Measurements from ENCODE around the gene DNAH14.

The DNAH14 gene

DNA sequence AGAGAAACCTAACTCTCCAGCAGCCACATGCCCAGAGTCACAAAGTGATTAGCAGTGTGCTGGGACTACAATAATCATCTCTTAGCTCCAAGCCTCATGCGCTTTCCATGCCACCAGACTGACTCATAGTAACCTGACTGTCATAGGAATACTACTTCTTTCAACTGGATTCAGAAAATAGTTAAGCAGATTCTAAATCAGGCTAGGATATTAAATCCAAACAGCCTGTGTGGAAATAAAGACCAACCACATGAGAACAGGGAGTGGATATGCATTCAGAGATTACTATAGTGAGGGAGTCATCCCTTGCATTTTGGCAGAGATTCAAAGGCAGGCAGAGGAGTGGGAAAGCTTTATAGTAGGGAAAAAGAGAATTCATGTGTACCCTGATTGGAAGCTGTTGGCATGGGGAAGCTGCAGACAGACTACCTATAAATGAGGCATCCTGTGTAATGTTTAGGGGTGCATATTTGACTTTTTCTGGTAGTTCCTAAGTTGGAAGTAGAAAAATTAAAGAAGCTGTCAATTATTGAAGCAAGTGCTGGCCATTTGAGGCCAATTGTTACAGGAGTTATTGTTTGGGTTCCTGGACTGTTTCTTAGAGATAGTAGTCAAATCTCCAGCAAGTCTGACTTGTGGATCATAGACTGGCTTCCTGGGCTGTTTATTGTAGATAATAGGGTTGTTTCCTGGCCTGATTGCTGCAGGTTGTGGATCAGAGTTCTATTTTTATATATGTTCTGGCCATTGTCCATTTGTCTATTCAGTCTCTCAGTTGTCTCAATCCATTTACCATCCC, 31.7 kb upstream of the DNAH14 start:
- Histone ChIP-seq H4K20me1 (no peaks in the 10 kb centered on the region), H3K36me3 (no peaks in the 10 kb centered on the region), H3K27me3 (no peaks in the 10 kb centered on the region), H3K27ac (no peak overlapping the region), H3K4me1 (no peaks in the 10 kb centered on the region), H3K9ac (no peak overlapping the region), H3K9me3 (peaks cover 7% of the 10 kb centered on the region; the same call in 1 of the 2 replicates), H3K4me2 (no peak overlapping the region), H3K4me3 (no peak overlapping the region)
- no peak for TF ChIP-seq Cebpa-rat (IDR thresholded peaks at IDR 0.05)

DNA sequence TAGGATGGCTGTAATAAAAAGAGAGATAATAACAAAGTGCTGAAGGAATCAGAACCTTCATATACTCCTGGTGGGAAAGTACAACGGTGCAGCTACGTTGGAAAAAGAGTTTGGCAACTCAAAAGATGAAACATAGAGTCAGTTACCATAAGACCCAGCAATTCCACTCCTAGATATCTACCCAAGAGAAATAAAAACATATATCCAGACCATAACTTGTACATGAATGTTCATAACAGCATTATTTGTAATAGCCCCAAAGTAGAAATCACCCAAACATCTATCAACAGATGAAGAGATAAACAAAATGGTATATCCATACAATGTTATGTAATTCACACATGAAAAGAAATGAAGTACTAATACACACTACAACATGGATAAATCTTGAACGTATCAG, 30.5 kb upstream of the DNAH14 start:
- Histone ChIP-seq H3K27me3 (no peaks in the 10 kb centered on the region), H3K9me3 (peaks cover 9% of the 10 kb centered on the region; the same call in 1 of the 2 replicates), H3K9ac (no peak overlapping the region), H4K20me1 (no peaks in the 10 kb centered on the region), H3K4me2 (no peak overlapping the region), H3K27ac (no peak overlapping the region), H3K4me1 (no peaks in the 10 kb centered on the region), H3K36me3 (no peaks in the 10 kb centered on the region), H3K4me3 (no peak overlapping the region)
- TF ChIP-seq Cebpa-rat (IDR thresholded peaks at IDR 0.05): no peak

DNA sequence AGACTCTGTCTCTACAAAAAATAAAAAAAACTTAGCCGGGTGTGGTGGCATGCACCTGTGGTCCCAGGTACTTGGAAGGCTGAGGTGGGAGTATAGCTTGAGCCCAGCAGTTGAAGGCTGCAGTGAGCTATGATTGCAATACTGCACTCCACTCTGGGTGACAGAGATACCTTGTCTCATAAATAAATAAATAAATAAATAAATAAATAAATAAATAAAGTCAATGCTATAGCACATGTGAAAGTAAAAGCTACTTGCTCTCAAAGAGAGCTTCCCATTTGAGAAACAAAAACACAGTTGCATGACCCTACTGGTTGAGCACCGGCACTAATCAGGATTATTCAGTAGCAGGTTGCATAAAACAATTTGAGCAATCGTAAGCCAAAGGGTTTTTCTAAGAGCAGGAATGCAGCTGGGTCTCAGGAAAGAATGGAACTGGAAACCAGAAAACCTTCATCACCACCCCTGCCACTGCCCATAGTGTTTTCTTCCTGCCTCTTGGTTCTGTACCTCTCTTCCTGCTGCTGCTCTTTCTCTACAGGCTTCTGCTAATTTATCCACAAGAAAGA, 29.3 kb upstream of the DNAH14 start:
- no peaks in the 10 kb centered on the region for H3K36me3 ChIP-seq
- no peak overlapping the region for H3K4me3 ChIP-seq
- no peaks in the 10 kb centered on the region for H3K27me3 ChIP-seq
- H3K4me1 ChIP-seq: no peaks in the 10 kb centered on the region
- TF ChIP-seq Cebpa-rat (IDR thresholded peaks at IDR 0.05): no peak
- H3K9ac ChIP-seq: no peak overlapping the region
- H3K9me3 ChIP-seq: peaks cover 13% of the 10 kb centered on the region; the same call in 1 of the 2 replicates
- H3K4me2 ChIP-seq: no peak overlapping the region
- no peaks in the 10 kb centered on the region for H4K20me1 ChIP-seq
- no peak overlapping the region for H3K27ac ChIP-seq

DNA sequence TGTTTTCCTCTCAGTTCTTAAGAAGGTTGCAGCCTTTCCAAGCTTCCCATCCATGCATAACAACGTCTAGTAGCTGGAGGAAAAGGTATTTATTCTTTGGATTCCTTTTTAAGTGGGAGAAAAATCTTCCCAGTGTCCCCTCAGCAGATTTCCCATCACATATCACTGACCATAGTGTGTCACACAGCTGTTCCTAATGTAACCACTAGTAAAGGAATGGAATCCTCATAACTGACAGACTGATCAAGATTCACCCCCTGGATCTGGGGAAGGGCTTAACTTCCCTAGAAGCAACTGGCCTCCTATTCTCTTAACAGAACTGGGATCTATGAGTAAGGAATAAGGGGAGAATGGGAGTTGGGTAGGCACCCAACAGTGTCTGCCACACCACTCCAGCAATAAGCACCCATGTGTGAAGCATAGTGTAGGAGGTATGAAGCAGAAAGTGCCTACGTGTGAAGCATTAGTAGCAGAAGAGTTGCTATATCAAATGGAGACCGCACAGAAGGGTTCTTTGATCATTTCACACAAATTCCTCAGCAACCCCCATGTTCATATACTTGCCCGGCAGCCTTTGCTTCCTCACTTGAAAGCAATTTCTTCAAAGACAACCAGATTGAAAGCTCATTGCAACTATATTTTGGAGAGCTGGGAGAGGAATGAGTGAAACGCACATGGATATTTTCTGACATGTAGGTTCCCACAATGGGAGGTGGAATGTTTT, 28.2 kb upstream of the DNAH14 start:
- peaks cover 13% of the 10 kb centered on the region; the same call in 1 of the 2 replicates for H3K9me3 ChIP-seq
- H3K4me2 ChIP-seq: no peak overlapping the region
- TF ChIP-seq Cebpa-rat (IDR thresholded peaks at IDR 0.05): no peak
- no peak overlapping the region for H3K4me3 ChIP-seq
- no peaks in the 10 kb centered on the region for H3K4me1 ChIP-seq
- H3K9ac ChIP-seq: no peak overlapping the region
- no peak overlapping the region for H3K27ac ChIP-seq
- H3K27me3 ChIP-seq: no peaks in the 10 kb centered on the region
- H4K20me1 ChIP-seq: no peaks in the 10 kb centered on the region
- H3K36me3 ChIP-seq: no peaks in the 10 kb centered on the region

DNA sequence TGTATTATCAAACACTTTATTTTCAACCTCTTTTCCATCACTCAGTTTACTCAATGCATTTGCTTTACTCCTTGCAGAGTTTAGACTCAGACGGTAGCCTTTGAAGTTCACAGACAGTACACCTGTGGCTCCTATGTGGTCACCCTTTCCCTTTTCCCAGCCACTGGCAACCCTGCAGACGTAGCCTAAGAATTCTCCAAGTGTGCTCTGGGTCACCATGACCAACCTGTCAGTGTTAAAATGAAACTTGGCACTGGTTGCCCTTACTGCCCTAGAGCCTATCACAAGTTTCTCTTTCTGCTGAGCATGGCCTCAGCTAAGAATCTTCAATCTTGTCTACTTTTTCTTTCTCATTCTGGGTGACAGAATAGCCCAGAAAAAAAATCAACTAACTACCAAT, 25.5 kb upstream of the DNAH14 start:
- Histone ChIP-seq H3K4me1 (no peaks in the 10 kb centered on the region), H3K9me3 (peaks cover 6% of the 10 kb centered on the region; the same call in 1 of the 2 replicates), H3K4me2 (no peak overlapping the region), H3K27ac (no peak overlapping the region), H3K9ac (no peak overlapping the region), H3K27me3 (no peaks in the 10 kb centered on the region), H3K4me3 (no peak overlapping the region), H3K36me3 (no peaks in the 10 kb centered on the region), H4K20me1 (no peaks in the 10 kb centered on the region)
- TF ChIP-seq Cebpa-rat (IDR thresholded peaks at IDR 0.05): no peak

DNA sequence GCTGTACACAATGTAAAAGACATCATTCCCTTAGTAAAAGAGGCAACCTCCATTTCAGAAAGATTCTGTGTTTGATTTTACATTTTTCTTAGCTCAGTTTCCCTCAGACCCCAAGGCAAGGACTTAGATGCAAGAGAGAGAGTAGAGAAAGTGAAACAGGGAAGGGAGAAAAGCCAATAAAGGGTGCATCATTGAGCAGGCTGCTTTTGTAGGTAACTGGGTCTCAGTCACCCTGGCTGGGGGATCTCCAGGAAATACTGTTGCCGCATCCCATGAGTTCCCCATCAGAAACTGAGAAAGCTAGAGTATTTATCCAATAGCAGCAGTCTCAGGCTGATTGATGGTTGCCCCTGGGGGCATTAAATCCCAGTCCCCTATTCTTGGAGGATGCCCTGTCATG, 23.1 kb upstream of the DNAH14 start:
- Histone ChIP-seq H3K9me3 (peaks cover 26% of the 10 kb centered on the region), H3K4me1 (no peaks in the 10 kb centered on the region), H3K27me3 (no peaks in the 10 kb centered on the region), H3K4me2 (no peak overlapping the region), H3K27ac (no peak overlapping the region), H3K4me3 (no peak overlapping the region), H3K9ac (no peak overlapping the region), H3K36me3 (no peaks in the 10 kb centered on the region), H4K20me1 (no peaks in the 10 kb centered on the region)
- no peak for TF ChIP-seq Cebpa-rat (IDR thresholded peaks at IDR 0.05)

DNA sequence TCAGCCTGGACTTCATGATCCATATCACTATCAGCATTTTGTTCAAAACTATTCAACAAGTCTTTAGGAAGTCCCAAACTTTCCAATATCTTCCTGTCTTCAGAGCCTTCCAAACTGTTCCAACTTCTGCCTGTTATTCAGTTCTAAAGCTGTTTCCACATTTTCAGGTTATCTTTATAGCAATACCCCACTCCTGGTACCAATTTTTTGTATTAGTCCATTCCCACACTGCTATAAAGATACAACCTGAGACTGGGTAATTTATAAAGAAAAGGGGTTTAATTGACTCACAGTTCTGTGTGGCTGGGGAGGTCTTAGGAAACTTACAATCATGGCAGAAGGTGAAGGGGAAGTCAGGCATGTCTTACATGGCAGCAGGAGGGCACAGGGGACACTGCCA, 18.3 kb upstream of the DNAH14 start:
- H3K27me3 ChIP-seq: no peaks in the 10 kb centered on the region
- no peak overlapping the region for H3K4me3 ChIP-seq
- H4K20me1 ChIP-seq: no peaks in the 10 kb centered on the region
- H3K4me1 ChIP-seq: no peaks in the 10 kb centered on the region
- peaks cover 47% of the 10 kb centered on the region for H3K9me3 ChIP-seq
- no peaks in the 10 kb centered on the region for H3K36me3 ChIP-seq
- no peak overlapping the region for H3K9ac ChIP-seq
- H3K4me2 ChIP-seq: no peak overlapping the region
- TF ChIP-seq Cebpa-rat (IDR thresholded peaks at IDR 0.05): no peak
- H3K27ac ChIP-seq: no peak overlapping the region

DNA sequence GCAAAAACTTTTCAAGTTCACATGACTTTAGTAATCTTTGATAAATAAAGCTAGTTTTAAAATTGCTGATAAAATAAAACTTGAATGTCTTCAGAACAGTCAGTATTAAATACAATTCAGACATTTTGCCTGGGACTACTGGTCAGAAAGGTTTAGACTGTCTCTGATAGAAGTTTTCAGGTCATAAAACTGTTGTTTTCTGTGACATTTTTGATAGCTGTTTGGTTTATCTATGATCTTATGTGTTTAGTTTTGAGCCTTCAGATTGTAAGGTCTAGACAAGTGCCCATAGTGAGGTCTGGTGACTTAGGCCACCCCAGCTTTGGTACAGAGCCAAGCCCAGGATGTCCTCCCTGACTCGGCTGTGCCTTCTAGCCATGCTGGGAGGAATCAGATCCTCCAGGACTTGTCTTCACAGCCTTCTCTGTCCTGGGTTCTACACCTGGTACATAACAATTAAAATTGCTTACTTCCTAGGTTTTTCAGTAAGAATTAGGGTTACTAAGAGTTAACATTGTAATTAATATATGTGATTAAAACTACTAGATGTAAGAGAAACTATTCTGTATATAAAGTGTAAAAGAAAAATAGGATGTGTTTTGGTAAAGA, 15.1 kb upstream of the DNAH14 start:
- H3K27me3 ChIP-seq: no peaks in the 10 kb centered on the region
- peaks cover 47% of the 10 kb centered on the region for H3K9me3 ChIP-seq
- H3K4me2 ChIP-seq: no peak overlapping the region
- no peaks in the 10 kb centered on the region for H3K4me1 ChIP-seq
- no peak overlapping the region for H3K4me3 ChIP-seq
- no peak overlapping the region for H3K9ac ChIP-seq
- TF ChIP-seq Cebpa-rat (IDR thresholded peaks at IDR 0.05): no peak
- H3K27ac ChIP-seq: no peak overlapping the region
- H3K36me3 ChIP-seq: no peaks in the 10 kb centered on the region
- H4K20me1 ChIP-seq: no peaks in the 10 kb centered on the region

DNA sequence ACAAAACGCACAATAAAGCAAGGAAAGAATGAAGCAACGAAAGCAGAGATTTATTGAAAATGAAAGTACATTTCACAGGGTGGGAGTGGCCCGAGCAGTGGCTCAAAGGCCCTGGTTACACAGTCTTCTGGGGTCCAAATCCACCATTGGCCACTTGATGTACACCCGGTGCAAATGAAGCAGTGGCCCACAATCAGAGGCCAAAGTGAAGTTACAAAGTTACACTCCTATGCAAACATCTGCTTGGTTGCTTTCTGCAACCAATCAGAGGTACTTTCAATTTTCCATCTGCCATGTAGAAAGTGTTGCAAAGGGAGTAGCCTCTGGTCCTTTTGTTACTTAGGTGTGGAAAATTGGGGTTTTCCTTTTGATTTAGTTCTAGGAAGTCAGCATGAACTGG, 10.0 kb upstream of the DNAH14 start:
- TF ChIP-seq Cebpa-rat (IDR thresholded peaks at IDR 0.05): no peak
- peaks cover 2% of the 10 kb centered on the region for H3K9me3 ChIP-seq
- H3K9ac ChIP-seq: no peak overlapping the region
- no peak overlapping the region for H3K4me3 ChIP-seq
- no peaks in the 10 kb centered on the region for H3K4me1 ChIP-seq
- H3K4me2 ChIP-seq: no peak overlapping the region
- H3K27me3 ChIP-seq: no peaks in the 10 kb centered on the region
- no peaks in the 10 kb centered on the region for H3K36me3 ChIP-seq
- no peaks in the 10 kb centered on the region for H4K20me1 ChIP-seq
- no peak overlapping the region for H3K27ac ChIP-seq

DNA sequence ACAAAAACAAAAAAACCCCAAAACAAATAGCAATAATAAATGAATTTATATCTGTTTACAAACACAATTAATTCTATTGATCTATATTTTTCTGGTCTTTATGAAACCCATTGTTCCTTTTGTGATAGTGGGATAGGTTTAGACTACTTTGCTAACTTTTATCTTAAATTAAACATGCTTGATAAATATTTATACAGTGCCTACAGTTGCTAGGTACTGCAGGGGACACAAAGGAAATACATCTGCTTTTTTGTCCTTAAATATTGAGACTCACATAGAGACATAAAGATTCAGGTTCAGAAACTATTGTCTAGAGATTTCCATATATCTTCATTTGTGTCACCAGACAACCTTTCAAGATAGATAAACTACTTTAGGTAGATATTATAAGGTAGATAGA, 8.5 kb upstream of the DNAH14 start:
- Histone ChIP-seq H3K4me3 (no peak overlapping the region), H3K27ac (no peak overlapping the region), H3K4me1 (no peaks in the 10 kb centered on the region), H3K9me3 (no peaks in the 10 kb centered on the region), H3K36me3 (no peaks in the 10 kb centered on the region), H3K9ac (no peak overlapping the region), H3K4me2 (no peak overlapping the region), H4K20me1 (no peaks in the 10 kb centered on the region), H3K27me3 (no peaks in the 10 kb centered on the region)
- no peak for TF ChIP-seq Cebpa-rat (IDR thresholded peaks at IDR 0.05)
